B cell (primary cell): ENCODE results near the gene MAML3.

ENCODE experiments used
- CTCF ChIP-seq: fragments of 200-600 bp; IDR thresholded peaks from one replicate; pipeline ENCODE4 v1.8.0; 2022; ENCODE audit warnings: antibody characterized with exemption, mild to moderate bottlenecking
- EZH2 ChIP-seq: IDR thresholded peaks from 2 replicates; pipeline ENCODE4 v1.6.1; 2012; ENCODE audit warnings: borderline replicate concordance, low read depth, mild to moderate bottlenecking, moderate library complexity, low read length; ENCODE audit not compliant: insufficient read depth, poor library complexity, severe bottlenecking

- no peak for TF ChIP-seq CTCF
- TF ChIP-seq EZH2 = no peak
Measured at GRCh38 chr4:139786494-139787354, 367.3 kb downstream of the MAML3 start.
